LoVo (cell line): ENCODE measurements around the gene SUGCT.
A peak's percentile ranks its signal among the peaks of the same experiment; 100 is the strongest.
"Not testable (repeated sequence)": the region's sequence is repeated elsewhere in the genome, so short reads cannot be mapped to it uniquely, and the experiment has no call there.

Experiments used
- DNase-seq: peaks from one replicate; pipeline ENCODE4 v3.0.0-alpha.2; 2016; ENCODE audit warnings: low spot score

The SUGCT gene

GRCh38 chr7:40263752-40264390 is 129.1 kb downstream of the SUGCT start:
- no peak for DNase-seq

- no peak for DNase-seq
Measured at GRCh38 chr7:40267583-40267982, 132.8 kb downstream of the SUGCT start.

- DNase-seq, result not testable (repeated sequence)
Measured at GRCh38 chr7:40268810-40269209, 134.0 kb downstream of the SUGCT start.

- DNase-seq, result no peak
Measured at GRCh38 chr7:40276061-40276460, 141.3 kb downstream of the SUGCT start.

DNA sequence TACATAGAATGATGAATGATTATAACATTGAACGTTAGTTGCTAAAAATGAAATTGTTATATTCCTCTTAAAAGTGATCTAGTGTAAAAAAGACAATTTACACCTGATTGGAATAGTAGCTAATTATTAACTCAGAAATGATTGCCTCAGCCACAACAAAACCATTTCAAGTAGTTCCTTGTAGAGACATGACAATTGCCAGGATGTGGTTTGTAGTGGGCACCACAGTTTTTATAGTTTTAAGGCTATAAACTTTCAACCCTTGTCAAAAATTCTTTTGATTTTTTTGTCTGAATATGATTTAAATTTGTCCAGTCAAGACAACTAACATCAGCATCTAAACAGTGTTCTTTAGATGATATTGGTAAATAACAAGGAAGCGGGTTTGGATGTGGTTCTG is 145.2 kb downstream of the SUGCT start:
- DNase-seq, result peak; percentile 24

DNA sequence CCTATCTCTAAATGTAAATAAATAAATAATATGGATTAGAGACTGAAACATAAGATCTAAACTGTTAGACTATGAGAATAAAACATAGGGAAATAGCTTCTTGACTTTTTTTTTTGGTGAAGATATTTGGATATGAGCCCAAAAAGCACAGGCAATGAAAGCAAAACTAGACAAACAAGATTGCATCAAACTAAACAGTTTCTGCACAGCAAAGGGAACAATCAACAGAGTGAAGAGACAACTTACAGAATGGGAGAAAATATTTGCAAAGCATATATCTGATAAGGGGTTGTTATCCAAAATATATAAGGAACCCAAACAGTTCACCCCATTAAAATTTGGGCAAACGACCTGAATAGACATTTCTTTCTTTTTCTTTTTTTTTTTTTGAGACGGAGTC is 148.1 kb downstream of the SUGCT start:
- DNase-seq, result no peak

- no peak for DNase-seq
Measured at GRCh38 chr7:40283391-40283790, 148.6 kb downstream of the SUGCT start.

GRCh38 chr7:40288827-40289226 is 154.0 kb downstream of the SUGCT start:
- no peak for DNase-seq

DNA sequence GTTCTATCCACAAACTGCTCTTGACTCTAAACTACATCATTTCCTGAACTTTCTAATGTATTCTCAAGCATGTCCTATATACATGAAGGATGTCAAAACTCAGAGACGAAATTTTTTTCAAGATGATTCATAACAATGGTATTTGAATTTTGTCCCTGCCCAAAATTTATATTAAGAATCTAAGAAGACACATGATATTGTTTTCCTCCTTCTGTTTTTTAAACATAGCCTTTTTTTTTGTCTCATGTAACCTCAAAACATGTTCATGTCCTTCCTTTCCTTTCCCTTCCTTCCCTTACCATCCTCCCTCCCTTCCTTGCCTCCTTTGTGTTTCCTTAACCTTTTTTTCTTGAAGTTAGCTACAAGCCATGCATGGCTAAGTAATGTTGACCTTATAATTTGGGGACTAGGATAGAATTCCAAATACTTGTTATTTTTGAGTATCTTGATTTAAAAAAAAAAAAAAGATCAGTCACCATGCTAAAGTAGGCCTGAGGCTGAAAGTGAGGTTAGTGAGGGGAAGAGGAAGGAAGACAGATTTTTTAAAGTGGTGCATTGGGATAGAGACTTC is 163.0 kb downstream of the SUGCT start:
- DNase-seq, result no peak

GRCh38 chr7:40298421-40298820 is 163.6 kb downstream of the SUGCT start:
- no peak for DNase-seq

GRCh38 chr7:40299097-40299496 is 164.3 kb downstream of the SUGCT start:
- DNase-seq, result peak; percentile 39

DNA sequence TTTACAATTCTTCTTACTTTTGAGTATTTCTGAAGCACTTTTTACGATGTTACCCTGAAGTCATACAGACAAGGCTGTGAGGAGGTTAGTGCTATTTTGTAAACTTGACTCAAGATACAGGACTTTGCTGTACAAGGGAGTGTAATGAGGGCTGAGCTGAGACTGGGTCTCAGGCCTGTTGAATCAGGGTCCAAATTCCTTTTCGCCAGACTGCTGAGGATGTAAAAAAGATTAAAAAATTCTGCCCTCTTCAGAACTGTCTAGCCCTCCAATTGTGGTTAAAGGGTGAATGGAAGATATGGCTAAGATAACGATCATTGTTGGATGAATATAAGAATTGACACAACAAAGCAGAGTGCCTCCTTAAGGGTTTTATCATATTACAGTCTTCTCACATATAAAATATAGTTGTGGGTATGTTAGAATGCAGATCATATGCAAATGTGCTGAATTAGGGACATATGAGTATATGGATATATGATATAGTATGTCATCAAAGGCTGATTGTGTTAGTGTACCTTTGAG is 165.4 kb downstream of the SUGCT start:
- DNase-seq, result no peak

GRCh38 chr7:40301486-40302068 is 166.8 kb downstream of the SUGCT start:
- DNase-seq, result no peak

DNA sequence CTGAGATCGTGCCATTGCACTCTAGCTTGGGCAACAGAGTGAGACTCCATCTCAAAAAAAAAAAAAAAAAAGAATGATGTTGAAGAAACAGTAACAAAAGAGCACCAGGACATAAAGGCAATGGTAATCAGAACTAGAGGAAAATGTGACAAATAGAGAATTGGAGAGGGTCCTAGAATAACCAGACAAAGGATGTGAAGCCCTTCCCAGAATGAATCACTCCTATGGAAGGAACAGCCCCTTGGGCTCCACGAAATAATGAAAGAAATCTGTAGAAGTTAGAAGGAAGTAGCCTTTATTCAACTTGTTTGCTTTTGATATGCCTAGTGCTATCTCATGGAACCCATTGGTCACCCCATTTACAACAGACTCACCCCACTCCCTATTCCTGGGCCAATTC is 169.2 kb downstream of the SUGCT start:
- DNase-seq, result no peak

DNA sequence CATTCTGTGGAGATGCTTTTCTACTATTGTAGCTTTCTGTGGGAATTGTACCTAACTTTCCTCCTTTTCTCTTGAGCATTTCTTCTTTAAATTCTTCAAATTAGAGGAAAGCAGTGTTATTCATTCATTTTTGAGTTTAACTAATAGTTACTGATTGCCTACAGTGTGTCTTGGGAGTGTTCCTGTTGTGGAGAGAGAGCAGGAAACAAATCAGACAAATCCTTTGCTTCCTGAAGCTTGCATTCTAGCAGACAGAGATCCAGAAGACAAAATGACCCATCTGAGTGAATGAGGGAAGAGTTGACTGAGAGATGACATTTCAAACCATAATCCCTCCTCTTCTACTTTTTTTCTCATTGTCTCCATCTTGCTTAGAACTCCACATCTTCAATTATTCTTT is 170.4 kb downstream of the SUGCT start:
- no peak for DNase-seq

DNA sequence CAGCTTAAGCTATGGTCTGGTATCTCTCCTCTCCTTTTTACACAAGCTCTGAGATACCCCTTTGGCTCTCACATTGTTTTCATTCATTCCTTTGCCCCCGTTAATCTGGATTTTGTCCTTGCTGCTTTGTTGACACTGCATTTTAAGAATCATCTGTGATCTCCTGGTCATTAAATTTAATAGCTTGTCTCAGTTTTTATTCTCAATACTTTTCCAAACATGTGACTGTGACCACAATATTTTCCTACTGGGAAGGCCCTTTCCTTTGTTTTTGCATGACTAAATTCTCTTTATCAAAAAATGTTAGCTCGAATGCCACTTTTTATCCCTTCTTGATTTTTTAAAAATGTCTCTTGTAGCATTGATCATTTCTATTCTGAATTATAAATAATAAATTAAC is 171.2 kb downstream of the SUGCT start:
- no peak for DNase-seq

DNA sequence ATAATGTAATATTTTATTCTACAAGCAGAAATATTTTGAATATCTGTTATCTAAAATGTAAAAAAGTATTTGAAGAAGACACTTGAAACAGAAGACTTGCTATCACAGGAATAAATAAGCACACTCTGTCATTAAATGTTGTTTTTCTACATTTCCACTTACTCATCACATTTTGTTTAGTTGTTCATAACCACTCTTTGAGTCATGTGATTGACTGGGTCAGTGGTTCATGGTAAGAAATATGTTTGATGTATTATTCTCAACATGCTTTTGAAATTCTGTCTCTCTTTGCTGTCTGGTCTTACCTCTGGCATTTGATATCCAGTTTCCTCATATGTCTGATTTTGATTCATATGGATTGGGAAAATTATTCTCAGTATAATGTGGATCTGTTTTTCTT is 171.8 kb downstream of the SUGCT start:
- no peak for DNase-seq

GRCh38 chr7:40310258-40310657 is 175.5 kb downstream of the SUGCT start:
- DNase-seq, result no peak

DNA sequence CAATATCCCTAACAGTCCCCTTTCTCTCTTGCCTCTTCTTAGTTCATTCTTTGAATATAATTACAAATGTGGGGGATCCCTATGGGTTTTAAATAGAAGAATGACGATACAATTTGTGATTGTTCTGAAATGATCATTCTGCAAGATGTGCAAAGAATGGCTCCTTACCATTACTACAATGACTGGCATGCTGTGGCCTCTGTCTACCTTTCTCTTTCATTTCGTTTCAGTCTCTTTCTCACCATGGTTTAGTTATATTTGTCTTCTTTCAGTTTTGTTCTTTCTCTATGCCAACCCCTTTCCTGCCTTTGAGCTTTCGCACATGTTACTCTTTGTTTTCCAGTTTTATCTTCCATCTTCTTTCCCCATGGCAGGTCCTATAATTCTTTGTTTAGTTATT is 176.5 kb downstream of the SUGCT start:
- no peak for DNase-seq

DNA sequence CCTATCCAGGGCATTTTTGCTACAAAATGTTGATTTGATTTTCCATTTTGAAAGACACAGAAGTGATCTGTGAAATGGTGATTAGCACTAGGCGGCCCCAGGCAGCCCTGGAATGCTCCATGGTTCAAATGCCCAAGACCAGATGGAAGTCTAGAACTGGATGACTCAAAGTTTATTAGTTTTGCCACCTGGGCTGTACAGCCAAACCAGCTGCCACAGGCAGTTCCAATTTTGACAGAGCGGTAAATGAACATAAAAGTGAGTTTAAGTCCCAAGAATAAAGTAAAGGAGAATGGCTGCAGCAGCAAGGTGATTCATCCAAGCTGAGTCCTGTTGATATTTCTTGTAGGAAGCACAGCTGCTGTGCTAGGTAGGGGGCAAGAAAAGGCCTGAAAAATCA is 180.5 kb downstream of the SUGCT start:
- DNase-seq, result no peak

DNA sequence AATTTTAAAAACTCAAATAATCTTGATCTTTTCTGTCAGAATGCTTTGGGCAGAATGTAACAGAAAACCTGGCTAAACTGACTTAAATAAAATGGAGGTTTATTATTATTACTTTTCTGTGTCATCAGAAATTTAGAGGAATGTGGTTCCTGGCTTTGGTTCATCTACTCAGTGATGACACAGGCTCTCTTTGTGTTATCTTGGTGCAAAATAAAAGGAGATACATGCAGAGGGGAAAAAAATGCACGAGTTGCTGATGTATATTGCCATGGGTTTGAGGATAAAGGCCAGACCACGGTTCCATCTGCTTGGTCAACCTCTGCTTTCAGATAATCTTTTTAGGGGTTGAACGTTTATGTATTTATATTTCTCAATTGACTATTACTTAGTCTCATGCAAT is 181.4 kb downstream of the SUGCT start:
- DNase-seq, result no peak

DNA sequence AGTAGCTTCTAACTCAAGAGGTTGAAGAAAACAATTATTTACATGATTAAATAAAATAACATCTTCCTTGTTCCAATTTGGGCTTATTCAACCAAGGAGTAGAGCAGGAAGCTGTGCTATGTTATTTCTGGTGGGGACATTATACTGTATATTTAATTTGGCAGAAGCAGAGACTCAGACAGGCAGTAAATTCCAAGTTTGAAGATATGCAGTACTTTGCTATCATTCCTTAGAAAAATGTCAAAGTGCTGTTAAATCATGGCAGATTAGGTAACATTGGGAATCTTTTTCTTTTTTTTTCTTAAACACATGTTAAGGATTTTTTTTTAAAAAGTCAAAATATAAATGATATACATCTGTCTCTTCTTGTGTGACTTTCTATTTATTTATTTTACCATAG is 190.1 kb downstream of the SUGCT start:
- no peak for DNase-seq

GRCh38 chr7:40327113-40327512 is 192.3 kb downstream of the SUGCT start:
- DNase-seq, result no peak

DNA sequence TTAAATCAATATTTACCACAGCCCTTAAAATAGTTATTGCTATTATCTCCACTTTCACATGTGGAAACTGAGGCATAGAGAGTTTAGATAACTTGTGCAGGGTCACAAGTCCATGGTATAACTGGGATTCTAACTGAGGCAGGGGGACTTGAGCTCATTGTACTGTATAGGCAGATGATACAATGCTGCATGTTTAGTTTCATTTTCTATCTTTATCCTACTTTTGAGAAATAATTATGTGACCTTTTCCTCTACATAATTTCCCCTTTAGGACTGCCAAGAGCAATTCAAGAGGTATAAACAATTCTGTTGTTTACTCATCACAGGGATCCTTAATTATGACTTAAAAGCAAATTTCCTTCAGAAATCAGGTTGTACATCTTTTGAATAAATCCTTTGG is 193.1 kb downstream of the SUGCT start:
- DNase-seq, result no peak
